ENCODE data around the gene RPS13. TPM values are rescaled to one million over a fixed set of nuclear protein-coding genes. Genes with fewer than 3 reads are reported as not detected.
A peak's percentile ranks its signal among the peaks of the same experiment; 100 is the strongest.
"Not testable (repeated sequence)": the region's sequence is repeated elsewhere in the genome, so short reads cannot be mapped to it uniquely, and the experiment has no call there.

RPS13 gene
- total and polyA plus RNA-seq, 12 donors: 641 to 1,399 (median 750) TPM

DNA sequence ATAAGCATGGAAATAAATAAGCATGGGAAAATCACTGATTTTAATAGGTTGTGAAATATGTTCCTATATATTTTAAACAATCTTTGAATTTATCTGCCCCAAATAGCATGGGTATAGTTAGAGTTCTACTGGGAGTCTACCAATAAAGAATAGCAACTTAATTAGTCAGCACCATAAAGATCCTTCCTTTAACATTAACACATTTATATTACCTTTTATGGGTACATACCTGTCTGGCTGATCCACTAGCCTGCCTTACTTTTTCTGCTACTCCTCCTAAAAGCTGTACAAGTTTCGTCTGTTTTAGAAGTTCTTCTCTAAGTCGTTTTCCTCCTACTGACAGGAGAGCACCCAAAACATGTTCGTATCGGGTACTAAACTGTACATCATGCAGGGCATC, 39.8 kb upstream of the RPS13 start:
- Histone ChIP-seq H3K4me1 (replicated peaks in 1 of 2) (no peaks in the 10 kb centered on the region), H3K27ac (no peak overlapping the region), H3K4me3 (no peak overlapping the region), H3K27me3 (no peaks in the 10 kb centered on the region), H3K9me3 (replicated peaks in 1 of 3) (peaks cover 0 to 7% (median 0%) of the 10 kb centered on the region in 3 donors), H3K36me3 (replicated peaks in 1 of 2) (peaks cover 0 to 18% of the 10 kb centered on the region in 2 donors)
- no peak for DNase-seq
- 95 to 97% (median 97%) methylated on average over 4 of the region's 4 CpGs for WGBS, 4 donors
- TF ChIP-seq, protein P1, sequence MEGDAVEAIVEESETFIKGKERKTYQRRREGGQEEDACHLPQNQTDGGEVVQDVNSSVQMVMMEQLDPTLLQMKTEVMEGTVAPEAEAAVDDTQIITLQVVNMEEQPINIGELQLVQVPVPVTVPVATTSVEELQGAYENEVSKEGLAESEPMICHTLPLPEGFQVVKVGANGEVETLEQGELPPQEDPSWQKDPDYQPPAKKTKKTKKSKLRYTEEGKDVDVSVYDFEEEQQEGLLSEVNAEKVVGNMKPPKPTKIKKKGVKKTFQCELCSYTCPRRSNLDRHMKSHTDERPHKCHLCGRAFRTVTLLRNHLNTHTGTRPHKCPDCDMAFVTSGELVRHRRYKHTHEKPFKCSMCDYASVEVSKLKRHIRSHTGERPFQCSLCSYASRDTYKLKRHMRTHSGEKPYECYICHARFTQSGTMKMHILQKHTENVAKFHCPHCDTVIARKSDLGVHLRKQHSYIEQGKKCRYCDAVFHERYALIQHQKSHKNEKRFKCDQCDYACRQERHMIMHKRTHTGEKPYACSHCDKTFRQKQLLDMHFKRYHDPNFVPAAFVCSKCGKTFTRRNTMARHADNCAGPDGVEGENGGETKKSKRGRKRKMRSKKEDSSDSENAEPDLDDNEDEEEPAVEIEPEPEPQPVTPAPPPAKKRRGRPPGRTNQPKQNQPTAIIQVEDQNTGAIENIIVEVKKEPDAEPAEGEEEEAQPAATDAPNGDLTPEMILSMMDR (IDR thresholded peaks at IDR 0.05): no peak
- TF ChIP-seq POLR2A (IDR thresholded peaks at IDR 0.05): no peak
- intact Hi-C loops (cut with DNase I): no loop called here

DNA sequence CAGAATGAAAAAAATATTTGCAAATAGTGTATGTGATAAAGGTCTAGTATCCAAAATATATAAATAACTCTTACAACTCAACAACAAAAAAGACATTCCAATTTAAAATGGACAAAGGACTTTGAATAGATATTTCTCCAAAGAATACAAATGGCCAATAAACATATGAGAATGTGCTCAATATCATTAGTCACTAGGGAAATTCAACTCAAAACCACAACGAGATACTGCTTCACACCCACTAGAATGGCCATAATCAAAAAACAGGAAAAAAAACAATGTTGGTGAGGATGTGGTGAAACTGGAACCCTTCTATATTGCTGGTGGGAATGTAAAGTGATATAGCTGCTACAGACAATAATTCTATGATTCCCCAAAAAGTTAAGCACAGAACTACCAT, 38.6 kb upstream of the RPS13 start:
- no peak overlapping the region for H3K4me3 ChIP-seq
- H3K4me1 ChIP-seq (replicated peaks in 1 of 2): no peaks in the 10 kb centered on the region
- no peak for DNase-seq
- H3K27me3 ChIP-seq: no peaks in the 10 kb centered on the region
- peaks cover 0 to 27% of the 10 kb centered on the region in 2 donors for H3K36me3 ChIP-seq (replicated peaks in 1 of 2)
- no peaks in the 10 kb centered on the region for H3K9me3 ChIP-seq (replicated peaks in 1 of 3)
- 66 to 86% (median 83%) methylated on average over 1 of the region's 1 CpG for WGBS, 4 donors
- intact Hi-C loops (cut with DNase I): no loop called here
- no peak for TF ChIP-seq POLR2A (IDR thresholded peaks at IDR 0.05)
- TF ChIP-seq, protein P1 (IDR thresholded peaks at IDR 0.05): no peak
- no peak overlapping the region for H3K27ac ChIP-seq

DNA sequence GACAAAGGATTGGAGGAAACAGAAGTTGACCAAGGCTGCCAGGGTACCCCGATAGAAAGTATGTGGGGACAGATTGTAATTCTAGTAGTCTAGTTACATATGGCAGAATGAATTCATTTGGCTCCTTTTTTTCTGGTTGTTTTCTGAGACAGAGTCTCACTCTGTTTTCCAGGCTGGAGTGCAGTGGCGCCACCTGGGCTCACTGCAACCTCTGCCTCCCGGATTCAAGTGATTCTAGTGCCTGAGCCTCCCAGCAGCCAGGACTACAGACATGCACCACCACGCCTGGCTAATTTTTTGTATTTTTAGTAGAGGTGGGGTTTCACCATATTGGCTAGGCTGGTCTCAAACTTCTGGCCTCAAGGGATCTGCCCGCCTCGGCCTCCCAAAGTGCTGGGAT, 30.3 kb upstream of the RPS13 start:
- H3K27ac ChIP-seq; H3K9me3 ChIP-seq (replicated peaks in 1 of 3); DNase-seq; H3K27me3 ChIP-seq; H3K4me1 ChIP-seq (replicated peaks in 1 of 2); intact Hi-C loops (cut with DNase I); H3K4me3 ChIP-seq: not testable (repeated sequence)
- WGBS, 4 donors: 86 to 92% (median 87%) methylated on average over 6 of the region's 6 CpGs
- TF ChIP-seq, protein P1 (IDR thresholded peaks at IDR 0.05): peak in 1 of 6 experiments; percentile 5
- H3K36me3 ChIP-seq (replicated peaks in 1 of 2): peaks cover 0 to 75% of the 10 kb centered on the region in 2 donors

DNA sequence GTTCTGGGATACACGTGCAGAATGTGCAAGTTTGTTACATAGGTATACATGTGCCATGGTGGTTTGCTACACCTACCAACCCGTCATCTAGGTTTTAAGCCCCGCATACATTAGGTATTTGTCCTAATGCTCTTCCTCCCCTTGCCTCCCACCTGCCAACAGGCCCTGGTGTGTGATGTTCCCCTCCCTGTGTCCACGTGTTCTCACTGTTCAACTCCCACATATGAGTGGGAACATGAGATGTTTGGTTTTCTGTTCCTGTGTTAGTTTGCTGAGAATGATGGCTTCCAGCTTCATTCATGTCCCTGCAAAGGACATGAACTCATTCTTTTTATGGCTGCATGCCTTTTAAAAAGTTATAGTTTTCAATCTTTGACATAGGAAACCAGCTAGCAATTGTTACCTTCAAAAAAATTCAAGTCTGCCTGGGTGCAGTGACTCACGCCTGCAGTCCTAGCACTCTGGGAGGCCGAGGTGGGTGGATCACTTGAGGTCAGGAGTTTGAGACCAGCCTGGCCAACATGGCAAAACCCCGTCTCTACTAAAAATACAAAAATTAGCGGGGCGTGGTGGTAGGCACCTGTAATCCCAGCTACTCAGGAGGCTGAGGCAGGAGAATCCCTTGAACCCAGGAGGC, 28.1 kb upstream of the RPS13 start:
- 90 to 95% (median 94%) methylated on average over 9 of the region's 9 CpGs for WGBS, 4 donors
- H3K9me3 ChIP-seq (replicated peaks in 1 of 3); intact Hi-C loops (cut with DNase I): not testable (repeated sequence)

DNA sequence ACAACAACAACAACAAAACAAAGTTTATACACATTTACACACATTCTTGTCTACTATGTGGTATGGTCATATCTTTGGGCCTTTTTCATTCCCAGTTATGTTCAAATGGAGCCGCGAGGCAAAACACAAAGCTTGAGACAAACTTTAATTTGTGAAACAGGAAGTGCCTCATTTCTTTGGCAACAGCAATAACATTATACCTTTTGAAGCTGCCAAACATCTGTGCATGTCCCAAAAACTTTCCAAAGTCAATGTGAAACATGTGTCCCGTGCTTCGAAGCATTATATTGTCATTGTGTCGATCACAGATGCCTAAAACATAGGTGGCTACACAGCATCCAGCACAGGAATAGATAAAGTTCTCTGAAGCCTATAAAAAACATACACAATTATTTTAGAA, 25.0 kb upstream of the RPS13 start:
- H3K4me3 ChIP-seq: no peak overlapping the region
- DNase-seq: no peak
- H3K9me3 ChIP-seq (replicated peaks in 1 of 3): no peaks in the 10 kb centered on the region
- H3K27me3 ChIP-seq: no peaks in the 10 kb centered on the region
- TF ChIP-seq, protein P1 (IDR thresholded peaks at IDR 0.05): no peak
- no peak for TF ChIP-seq POLR2A (IDR thresholded peaks at IDR 0.05)
- no peaks in the 10 kb centered on the region for H3K4me1 ChIP-seq (replicated peaks in 1 of 2)
- H3K36me3 ChIP-seq (replicated peaks in 1 of 2): peaks cover 0 to 67% of the 10 kb centered on the region in 2 donors
- 84 to 95% (median 94%) methylated on average over 5 of the region's 5 CpGs for WGBS, 4 donors
- no peak overlapping the region for H3K27ac ChIP-seq
- intact Hi-C loops (cut with DNase I): no loop called here

More for the DNA sequence above, 28.1 kb upstream of the RPS13 start:
- H3K4me1 ChIP-seq (replicated peaks in 1 of 2); DNase-seq; H3K4me3 ChIP-seq; H3K27me3 ChIP-seq; H3K27ac ChIP-seq: not testable (repeated sequence)
- peaks cover 0 to 72% of the 10 kb centered on the region in 2 donors for H3K36me3 ChIP-seq (replicated peaks in 1 of 2)

Measured in adrenal gland (tissue), 12 donors.